Activated effector memory CD4-positive, alpha-beta T cell treated with Interleukin-2 at 50 U/mL for 16 hours (primary cell): ENCODE results near the gene DCLK1.
"Not testable (repeated sequence)": the region's sequence is repeated elsewhere in the genome, so short reads cannot be mapped to it uniquely, and the experiment has no call there.

ENCODE experiments used
- DNase-seq: peaks from one replicate; pipeline ENCODE4 v3.0.0-alpha.2; 2020

DCLK1 gene

DNA sequence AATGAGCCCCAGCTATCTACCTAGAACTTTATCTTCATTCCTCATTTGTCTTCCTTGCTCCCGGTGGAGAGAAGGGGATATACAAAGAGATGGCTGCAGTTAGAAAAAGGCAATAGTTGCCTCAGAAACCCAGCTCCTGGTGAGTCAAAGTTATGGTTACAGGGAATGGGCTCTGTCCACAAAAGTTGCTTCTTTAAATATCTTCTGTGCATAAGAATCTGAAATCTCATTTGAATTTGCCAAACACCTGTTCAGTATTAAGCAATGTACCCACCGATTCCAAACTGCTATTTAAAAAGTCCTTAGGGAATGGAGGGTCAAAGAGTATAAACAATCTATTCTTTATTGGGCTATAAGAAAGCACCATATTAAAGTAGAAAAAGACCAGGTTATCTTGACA, 48.4 kb downstream of the DCLK1 start:
- no peak for DNase-seq

DNA sequence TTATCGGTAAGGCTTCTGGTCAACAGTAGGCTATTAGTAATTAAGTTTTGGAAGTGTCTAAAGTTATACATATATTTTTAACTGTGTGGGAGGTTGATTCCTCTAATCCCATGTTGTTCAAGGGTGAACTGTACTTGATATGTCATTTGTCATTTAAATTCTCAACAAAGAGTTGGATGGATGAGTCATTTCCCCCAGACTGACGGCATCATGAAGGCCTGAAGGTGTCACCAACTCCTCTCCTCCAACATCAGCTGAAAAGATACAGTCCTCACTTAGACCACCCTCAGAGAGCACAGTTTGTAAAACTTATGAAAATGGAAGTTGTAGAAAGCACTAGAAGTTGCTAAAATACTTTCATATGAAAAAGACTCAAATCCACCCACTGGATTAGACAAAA, 48.8 kb downstream of the DCLK1 start:
- no peak for DNase-seq

DNA sequence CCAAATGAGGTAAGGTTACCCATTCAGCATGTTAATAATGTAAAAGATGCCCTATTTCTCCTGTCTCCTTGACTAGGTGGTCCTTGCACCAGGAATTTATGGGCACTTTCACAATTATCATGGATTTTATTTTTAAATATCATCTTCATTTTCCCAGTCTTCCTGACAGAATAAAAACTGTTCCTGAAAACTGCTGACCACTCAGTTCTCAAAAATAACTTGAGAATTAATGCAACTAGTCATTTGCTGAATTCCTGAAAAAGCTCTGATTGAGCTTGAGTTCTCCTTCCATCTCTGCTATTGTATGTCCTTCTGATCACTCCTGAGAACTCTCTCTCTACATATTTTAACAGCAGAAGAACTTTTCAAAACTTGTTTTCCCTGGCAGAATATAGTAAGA, 55.0 kb downstream of the DCLK1 start:
- no peak for DNase-seq

DNA sequence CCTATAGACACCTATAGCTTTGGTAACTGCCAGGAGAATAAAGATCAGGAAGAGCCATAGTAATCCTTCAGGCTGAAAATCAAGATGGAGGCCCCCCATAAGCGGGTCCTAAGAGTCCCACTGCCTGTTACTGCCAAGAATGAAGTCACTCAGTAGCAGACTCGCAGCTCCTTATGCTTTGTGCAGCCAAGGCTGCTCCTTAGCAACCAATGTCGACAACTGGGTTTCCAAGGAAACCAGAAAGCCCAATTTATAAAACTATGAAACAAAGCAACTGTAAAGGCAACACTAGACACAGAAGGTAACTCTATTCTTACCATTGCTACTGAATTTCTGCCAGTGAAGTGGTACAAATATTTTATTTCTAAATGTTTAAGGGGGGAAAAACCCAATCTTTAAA, 56.5 kb downstream of the DCLK1 start:
- no peak for DNase-seq

DNA sequence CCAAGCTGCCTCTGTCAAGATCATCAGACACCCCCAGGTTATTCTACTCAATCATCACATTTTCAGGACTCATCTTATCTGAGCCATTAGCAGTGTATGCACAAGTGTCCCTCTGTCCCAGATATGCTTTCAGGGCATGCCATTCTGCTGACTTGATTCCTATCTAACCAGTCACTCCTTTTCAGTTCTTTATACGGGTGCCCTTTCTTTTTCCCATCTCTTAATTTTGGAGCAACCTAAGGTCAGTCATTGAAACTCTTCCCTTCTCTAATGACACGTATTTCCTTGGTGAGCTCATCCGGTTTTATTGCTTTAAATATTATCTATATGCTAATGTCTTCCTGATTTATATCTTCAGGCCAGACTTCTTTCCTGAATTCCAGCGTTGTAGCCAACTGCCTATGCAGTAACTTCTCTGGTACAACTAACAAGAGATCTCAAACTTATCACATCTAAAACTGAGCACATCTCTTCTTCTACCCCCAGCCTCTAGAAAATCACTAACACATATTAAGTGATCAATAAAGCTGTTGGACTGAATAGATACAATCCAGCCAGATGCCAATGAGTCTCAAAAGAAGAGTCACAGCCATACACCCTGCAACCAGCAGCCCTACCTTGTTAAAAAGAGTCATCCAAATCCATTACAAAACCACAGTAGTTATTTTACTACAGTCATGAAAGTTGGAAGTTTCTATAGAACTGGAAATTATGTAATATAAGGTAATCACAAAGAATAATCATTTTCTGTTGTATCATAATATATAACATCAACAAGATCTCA, 58.8 kb downstream of the DCLK1 start:
- no peak for DNase-seq

DNA sequence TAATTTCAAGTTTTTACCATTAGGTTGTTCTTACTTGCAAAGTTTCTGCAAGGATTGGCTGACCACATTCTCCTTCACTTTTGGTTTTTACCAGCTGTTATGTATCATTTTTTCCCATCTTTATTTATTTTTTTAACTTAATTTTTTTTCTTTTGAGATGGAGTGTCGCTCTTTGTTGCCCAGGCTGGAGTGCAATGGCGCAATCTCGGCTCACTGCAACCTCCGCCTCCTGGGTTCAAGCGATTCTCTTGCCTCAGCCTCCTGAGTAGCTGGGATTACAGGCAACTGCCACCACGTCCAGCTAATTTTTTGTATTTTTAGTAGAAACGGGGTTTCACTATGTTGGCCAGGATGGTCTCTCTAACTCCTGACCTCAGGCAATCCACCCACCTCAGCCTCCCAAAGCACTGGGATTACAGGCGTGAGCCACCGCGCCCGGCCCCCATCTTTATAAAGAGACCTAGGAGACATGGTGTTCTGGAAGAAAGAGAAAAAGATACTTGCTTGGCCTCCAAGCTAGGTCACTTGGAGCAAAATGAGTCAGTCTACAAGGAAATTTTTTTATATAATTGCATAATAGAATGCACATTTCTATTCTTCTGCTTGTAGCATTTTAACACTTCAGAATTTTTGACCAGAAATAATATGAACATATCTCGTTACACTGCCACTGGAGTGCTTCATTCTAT, 60.5 kb downstream of the DCLK1 start:
- DNase-seq, result not testable (repeated sequence)

DNA sequence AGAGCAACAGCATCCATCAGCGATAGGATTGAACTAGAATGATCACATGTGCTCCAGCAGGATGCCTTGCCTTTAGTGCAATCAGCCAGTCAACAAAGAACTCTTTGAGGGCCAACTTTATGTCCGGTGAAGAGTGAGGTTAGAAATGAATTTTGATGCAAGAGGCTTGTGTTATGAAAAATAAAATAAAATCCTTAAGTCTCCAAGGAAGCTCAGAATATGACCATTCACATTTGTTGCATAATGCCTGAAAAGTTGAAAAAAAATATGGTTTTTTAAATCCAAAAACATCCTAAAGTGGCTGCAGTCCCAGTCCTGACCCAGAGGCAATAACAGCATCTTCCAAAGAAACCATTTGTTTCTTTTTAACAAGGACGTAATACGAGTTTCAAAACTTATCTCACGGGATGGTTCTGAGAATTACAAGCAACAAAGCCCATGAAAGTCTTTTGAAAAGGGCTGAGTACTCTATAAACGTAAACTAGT, 61.3 kb downstream of the DCLK1 start:
- no peak for DNase-seq

DNA sequence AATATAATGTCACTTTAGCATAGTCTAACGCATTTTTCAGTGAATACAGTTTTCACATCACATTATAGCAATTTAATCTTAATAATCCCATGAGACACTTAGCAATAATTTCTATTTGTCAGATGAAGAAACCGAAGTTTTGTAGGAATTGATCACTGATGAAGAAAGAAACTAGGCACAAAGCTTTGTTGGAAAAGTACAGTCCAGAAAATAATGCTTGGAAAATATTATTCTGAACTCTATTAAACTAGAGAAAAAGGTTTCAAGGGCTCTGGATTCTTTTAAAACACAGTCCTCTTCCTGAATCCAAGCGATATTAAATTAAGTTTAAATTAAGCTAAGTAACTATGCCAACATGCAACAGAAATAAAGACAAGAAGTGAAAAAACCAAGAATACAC, 62.2 kb downstream of the DCLK1 start:
- DNase-seq, result no peak

DNA sequence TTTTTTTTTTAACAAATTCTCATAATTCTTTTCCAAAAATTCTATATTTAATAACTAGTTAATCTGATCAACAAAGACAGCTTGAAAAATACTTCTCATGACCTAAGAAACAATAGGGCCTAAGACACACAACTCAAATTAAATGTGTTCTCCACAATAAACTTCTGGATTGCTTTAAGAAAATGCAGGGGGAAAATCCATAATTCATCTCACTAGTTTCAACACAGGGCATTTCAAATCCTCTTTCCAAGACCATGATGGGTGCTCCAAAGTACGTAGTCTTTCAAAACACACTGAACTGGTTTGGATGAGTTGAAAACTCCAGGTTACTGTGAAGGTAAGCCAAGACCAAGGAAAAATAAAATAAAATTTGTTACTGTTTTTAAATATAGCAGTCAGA, 62.6 kb downstream of the DCLK1 start:
- no peak for DNase-seq

DNA sequence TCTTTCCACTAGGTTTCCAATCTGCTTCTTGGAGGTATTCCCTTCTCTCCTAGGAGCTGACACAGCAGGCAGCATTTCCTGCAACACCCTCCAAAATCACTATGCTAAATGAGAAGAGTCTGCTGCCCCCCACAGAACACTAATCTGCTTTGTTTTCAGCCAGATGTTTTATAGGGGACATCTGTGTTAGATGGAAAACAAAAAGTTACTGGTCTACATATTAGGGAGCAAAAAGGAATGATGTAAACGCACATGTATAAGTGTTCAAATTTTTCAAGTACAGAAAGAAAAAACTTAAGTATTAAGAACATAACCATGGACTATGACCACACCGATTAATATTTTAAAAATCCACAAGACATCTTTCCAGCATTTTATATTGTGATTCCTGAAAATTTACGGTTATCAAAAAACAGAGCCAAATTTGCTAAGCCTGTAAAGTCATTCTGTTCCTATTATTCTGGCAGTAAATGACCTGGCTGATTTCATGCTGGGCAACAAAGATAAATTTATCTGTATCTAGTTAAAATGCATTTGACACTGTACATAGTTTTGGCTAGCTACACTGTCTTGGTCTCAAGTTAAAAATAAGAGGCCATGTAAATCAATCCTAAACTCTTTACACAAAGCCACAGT, 63.3 kb downstream of the DCLK1 start:
- DNase-seq, result no peak

DNA sequence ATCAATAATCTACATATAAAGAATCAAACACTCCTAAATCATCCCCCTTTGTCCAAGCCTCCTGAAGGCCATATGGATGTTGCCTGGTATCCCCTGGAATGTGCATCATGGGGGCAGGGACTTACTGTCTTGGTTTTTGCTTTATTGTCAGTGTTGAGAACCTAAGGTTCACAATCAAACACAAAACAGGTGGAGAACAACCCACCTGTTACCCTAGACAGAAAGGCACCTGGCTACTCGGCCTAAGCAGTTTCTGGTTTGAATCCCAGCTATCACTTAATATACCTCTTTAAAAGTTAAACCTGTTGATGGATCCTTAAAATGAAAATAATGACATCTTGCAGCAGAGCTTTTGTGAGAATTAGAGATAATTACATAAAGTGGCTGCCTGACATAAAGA, 68.9 kb downstream of the DCLK1 start:
- DNase-seq, result no peak

DNA sequence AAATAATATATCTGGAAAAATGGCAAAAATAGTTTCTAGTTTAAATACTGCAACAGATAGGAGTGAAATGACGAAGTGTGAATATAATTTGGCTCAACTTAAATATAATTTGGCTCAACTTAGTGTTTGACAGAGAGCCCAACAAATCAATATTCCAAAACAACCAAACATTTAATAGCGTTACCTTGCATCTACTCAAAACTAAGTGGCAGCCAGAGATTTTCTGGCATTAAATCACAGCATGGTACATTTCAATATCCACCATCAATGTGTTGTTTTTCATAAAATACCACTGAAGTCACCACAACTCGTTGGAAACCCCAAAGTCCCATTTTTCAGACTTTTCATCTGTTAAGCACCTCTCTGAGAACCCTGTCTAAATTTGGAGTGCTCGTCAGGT, 69.6 kb downstream of the DCLK1 start:
- no peak for DNase-seq

DNA sequence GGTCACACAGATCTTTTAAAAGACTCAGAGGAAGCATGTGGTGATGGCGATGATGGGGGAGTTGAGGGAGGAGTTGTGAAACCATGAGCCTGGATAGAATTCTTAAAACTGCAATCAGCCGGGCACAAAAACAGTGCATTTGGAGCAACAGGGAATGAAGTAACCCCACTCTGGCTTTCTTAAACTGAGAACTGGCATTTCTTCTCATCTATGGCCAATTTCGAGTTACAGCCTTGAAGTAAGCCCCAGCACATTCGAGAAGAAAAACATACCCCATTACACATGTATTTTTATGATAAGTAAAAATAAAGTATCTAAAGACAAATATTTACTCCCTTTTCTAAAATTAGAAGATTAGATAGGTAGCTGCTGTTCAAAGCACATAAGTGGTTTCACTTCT, 70.1 kb downstream of the DCLK1 start:
- no peak for DNase-seq

DNA sequence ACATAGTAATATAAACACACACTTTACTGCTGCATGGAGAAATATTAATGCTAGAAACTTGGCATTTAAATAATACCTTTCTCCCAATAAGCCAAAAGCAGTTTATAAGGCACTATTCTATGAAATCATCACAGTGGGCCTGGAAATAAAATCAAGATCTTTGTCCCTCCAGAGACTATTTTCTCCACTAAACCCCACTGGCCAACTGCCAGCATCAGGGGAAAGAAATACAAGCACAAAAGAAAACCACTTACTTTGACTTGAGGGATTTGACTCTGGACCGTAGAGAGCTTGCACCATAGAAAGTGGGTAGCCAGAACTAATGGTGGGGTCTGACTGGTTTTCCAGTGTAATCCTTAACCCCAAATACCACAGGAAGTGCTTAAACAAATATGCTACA, 71.9 kb downstream of the DCLK1 start:
- no peak for DNase-seq

DNA sequence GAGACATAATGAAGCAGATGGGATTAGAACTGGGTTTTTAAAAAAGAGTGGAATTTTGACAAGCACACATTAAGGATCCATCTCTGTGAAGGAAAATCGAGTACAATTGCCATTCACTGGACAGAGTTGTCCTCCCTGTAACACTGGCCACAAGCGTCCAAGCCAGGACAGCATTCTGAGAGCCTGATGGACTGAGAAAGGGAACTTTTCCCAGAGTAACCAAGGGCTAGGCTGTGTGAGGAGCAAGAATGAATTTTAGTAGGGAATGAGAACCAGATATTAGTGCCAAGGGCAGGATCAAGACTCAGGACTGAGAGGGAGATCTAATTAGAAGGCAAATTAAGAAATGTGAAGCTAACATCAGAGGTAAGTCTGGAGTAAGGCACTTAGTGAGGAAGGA, 73.1 kb downstream of the DCLK1 start:
- no peak for DNase-seq

DNA sequence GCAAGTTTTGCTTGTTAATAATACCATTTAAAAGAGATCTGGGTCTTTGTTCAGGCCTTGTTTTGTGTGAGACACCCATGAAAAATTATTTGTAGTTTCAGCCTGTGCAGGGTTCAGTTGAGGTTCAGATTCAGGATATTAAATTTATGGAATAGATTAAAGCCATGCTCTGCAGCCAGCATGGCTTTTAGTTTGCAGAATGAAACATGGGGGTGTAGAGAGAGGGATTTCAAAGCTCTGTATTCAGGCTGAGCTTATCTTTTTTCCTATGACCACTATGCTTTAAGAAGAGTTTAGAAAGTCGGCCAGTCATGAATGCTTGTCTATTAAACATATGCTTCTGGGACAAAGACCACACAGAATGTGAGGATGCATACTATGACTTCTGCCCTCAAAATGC, 73.6 kb downstream of the DCLK1 start:
- no peak for DNase-seq

DNA sequence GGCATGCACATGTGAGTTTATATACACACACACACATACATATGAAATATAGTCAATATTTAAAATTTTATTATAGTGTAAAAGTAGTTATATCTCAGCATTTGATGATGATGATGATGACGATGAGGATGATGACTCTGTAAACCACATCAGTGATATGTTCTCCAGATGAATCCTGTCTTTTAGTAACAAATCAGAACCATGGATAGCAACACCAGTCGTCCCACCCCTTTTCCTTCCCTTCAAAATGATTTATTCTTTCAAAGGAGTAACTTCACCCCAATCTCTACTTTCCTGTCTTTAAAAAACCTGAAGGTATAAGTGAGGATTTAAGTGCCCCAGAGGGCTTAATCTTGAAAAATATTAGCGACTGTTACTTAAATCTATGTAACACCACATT, 74.1 kb downstream of the DCLK1 start:
- no peak for DNase-seq

DNA sequence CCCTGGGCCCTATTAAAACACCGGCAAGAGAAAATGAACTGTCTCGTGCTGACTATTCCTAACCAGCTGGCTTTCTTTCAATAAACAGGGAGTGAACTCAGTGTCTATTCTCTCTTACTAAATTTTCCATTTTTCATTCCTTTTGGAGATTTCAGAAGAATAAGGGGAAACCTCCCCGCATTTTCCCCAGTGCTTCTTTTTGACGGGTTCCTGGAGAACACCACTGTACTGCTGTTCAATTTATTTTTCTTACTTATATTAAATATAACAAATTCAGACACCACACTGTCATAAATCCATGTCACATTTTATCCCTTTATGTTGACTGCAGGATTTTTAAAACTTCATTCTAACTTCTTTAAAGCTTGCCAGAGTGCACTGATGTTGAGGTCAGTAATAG, 75.8 kb downstream of the DCLK1 start:
- DNase-seq, result no peak

DNA sequence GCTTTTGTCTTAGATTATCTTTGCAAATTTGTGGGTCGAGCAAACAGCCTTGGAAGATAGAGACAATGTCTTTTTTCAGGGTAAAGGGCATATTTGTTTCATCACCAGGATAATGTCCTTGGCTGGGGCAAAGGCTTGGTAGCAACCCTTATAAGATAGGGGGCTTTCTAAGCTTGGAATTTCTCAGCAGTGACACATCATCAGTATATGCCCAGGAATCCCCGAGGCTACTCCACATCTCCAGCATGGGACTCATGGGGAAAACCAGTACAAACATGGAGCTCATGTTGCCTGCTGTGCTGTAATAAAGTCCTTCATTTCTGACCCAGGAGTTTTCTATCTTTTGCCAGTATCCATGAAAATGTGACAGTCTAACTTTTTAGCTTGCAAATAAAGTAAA, 77.1 kb downstream of the DCLK1 start:
- DNase-seq, result no peak

DNA sequence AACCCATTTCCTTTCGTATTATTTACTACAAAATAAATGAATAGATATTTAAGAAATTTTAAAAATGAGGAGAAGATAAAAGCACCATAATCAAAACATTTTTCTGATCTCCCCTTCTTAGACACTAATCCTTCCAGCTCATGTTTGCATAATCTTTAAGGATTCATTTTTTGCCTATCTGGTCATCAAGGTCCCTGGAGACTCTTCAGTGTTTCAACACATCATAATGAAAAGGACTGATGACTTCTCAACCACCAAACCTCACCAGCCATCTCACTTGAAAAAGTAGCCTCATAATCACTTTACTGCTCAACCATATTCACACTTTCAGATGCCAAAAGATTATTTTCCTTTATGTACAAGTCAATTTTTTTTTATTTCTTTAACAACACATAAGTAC, 80.1 kb downstream of the DCLK1 start:
- no peak for DNase-seq

DNA sequence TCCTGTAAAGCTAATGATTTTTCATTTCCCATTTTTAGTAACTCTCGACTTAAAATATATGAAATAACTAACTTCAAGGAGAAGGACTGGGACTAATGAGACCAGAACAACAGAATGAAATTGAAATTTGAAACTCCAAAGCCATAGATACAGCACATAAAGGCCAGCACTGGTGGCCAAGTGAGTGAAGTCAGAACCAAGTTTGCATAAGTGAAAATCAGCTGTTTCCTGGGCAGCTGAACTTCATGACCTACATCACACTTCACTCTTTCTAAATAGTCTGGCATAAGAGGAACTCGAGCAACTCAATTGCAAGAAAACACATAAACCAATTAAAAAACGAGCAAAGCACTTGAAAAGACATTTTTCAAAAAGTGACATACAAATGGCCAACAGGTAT, 84.5 kb downstream of the DCLK1 start:
- no peak for DNase-seq

DNA sequence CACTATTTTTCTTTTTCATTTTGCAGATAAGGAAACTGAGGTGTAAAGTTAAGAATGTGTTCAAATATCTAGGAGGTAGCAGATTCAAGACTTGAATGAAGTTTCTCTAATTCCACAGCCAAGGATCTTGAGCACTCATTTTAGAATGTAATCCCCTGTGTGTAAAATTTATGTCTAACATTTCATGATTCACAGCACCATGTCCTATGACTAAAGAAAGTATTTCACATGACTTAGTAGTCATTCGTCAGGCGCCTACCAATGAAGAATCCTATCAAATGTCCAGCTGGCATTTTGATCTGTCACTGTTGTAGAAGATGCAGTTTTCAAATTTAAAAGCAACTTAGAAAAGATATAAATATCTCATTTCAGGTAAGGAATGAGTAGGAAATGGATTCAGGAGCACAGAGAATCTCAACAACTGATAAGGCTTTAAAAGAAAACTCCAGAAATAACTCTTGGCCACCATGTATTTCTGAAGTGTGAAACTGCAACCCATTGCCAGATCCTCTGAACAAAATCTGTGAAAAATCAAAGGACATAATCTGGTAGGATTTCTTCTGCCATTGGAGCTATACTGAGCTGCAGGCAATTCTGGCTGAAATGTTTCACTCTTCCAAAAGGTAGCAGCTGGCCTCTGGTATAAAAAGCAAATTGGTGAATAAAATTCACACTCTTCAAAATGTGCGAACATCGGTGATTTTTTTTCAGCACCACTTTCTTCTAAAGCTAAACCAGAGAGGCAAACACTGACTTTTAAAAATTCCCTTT, 92.2 kb downstream of the DCLK1 start:
- no peak for DNase-seq

DNA sequence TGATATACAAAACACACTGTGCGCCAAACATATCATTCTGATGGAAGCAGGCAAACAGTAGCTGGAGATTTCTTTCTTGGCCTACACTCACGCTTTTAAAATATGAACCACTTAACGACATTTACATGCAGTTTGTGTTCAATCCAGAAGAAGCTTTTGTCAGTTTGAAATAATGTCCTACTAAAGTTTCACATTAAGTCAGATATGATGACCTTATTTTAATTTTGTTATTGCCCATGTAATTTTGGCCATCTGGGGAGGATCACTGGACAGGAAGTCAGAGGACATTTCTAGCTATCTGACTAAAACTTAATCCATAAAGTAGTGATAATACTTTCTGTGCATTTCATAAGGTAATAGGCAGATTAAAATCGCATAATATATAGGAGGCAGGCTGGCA, 98.1 kb downstream of the DCLK1 start:
- DNase-seq, result no peak
